Natural killer cell treated with Interleukin-12 subunit alpha and Interleukin-12 subunit beta and Interleukin-15 and Interleukin-18, amount 100 ng/mL, for 72 hours (primary cell): ENCODE measurements around the gene KRT79. TPM values are rescaled to one million over a fixed set of nuclear protein-coding genes. Genes with fewer than 3 reads are reported as not detected.

Source experiments
- ATAC-seq, 2 donors: fragments of 150-1000 bp; cut with Tn5 transposase in 1 of 2; sonication (Bioruptor Pico), chemical (Tn5 transposase) in 1 of 2; 2 replicates each; pipeline ENCODE4 v1.10.0; 2021
- DNase-seq: peaks from one replicate; pipeline ENCODE4 v3.0.0; 2022; ENCODE audit warnings: low spot score
- H3K27ac Mint-ChIP-seq, 2 donors: 1 replicate in 1 of 2; 2 replicates in 1 of 2; pipeline ENCODE4 v1.8.0; 2022; ENCODE audit warnings: mixed read lengths in 2 of 2, mild to moderate bottlenecking in 1 of 2, moderate library complexity in 1 of 2
- H3K27me3 Mint-ChIP-seq, 2 donors: 1 replicate in 1 of 2; 2 replicates in 1 of 2; pipeline ENCODE4 v1.8.0; 2022; ENCODE audit warnings: mixed read lengths in 2 of 2
- H3K36me3 Mint-ChIP-seq: one replicate; pipeline ENCODE4 v1.8.0; 2022; ENCODE audit warnings: mixed read lengths
- H3K4me1 Mint-ChIP-seq, 2 donors: 1 replicate in 1 of 2; 2 replicates in 1 of 2; pipeline ENCODE4 v1.8.0; 2022; ENCODE audit warnings: low read depth in 2 of 2, mixed read lengths in 2 of 2, mild to moderate bottlenecking in 1 of 2
- H3K4me3 Mint-ChIP-seq: one replicate; pipeline ENCODE4 v1.8.0; 2022; ENCODE audit warnings: mixed read lengths
- H3K9me3 Mint-ChIP-seq: 2 replicates; pipeline ENCODE4 v1.8.0; 2022; ENCODE audit warnings: mixed read lengths
- total RNA-seq, 2 donors: library from RNA; stranded (reverse); gene quantifications; one replicate each; pipeline ENCODE4 v1.2.3, GENCODE V29; 2022

The KRT79 gene
- total RNA-seq, 2 donors from 2014 or later: not detected

- Mint-ChIP-seq H3K4me1 (peaks cover 3 to 12% of the 10 kb centered on the region in 2 donors), H3K9me3 (no peaks in the 10 kb centered on the region), H3K36me3 (no peaks in the 10 kb centered on the region), H3K4me3 (no peak overlapping the region), H3K27ac (no peak overlapping the region), H3K27me3 (peaks cover 31 to 46% of the 10 kb centered on the region in 2 donors)
- no peak for ATAC-seq
- DNase-seq: no peak
Observed at GRCh38 chr12:52784909-52785308, 49.2 kb downstream of the KRT79 start.

GRCh38 chr12:52783563-52784316 lies 50.4 kb downstream of the KRT79 start:
- Mint-ChIP-seq H3K27ac (no peak overlapping the region), H3K36me3 (no peaks in the 10 kb centered on the region), H3K4me3 (no peak overlapping the region), H3K9me3 (no peaks in the 10 kb centered on the region), H3K4me1 (peaks cover 3% of the 10 kb centered on the region in 2 donors), H3K27me3 (peaks cover 22 to 38% of the 10 kb centered on the region in 2 donors)
- DNase-seq: no peak
- ATAC-seq: no peak

- Mint-ChIP-seq H3K27me3 (peaks cover 15 to 26% of the 10 kb centered on the region in 2 donors), H3K9me3 (no peaks in the 10 kb centered on the region), H3K27ac (no peak overlapping the region), H3K4me3 (no peak overlapping the region), H3K4me1 (peaks cover 0 to 3% of the 10 kb centered on the region in 2 donors), H3K36me3 (no peaks in the 10 kb centered on the region)
- DNase-seq: no peak
- ATAC-seq: no peak
Observed at GRCh38 chr12:52782502-52782901, 51.6 kb downstream of the KRT79 start.

GRCh38 chr12:52781399-52782082 lies 52.6 kb downstream of the KRT79 start:
- Mint-ChIP-seq H3K4me3 (no peak overlapping the region), H3K27ac (no peak overlapping the region), H3K36me3 (no peaks in the 10 kb centered on the region), H3K9me3 (no peaks in the 10 kb centered on the region), H3K27me3 (peaks cover 15 to 26% of the 10 kb centered on the region in 2 donors), H3K4me1 (peaks cover 0 to 3% of the 10 kb centered on the region in 2 donors)
- ATAC-seq (no peak), DNase-seq (no peak)

- peaks cover 0 to 3% of the 10 kb centered on the region in 2 donors for H3K4me1 Mint-ChIP-seq
- no peaks in the 10 kb centered on the region for H3K9me3 Mint-ChIP-seq
- peaks cover 10 to 16% of the 10 kb centered on the region in 2 donors for H3K27me3 Mint-ChIP-seq
- no peak for ATAC-seq
- H3K27ac Mint-ChIP-seq: no peak overlapping the region
- no peak for DNase-seq
- no peaks in the 10 kb centered on the region for H3K36me3 Mint-ChIP-seq
- no peak overlapping the region for H3K4me3 Mint-ChIP-seq
Observed at GRCh38 chr12:52779914-52780313, 54.2 kb downstream of the KRT79 start.

- no peak overlapping the region for H3K27ac Mint-ChIP-seq
- DNase-seq: no peak
- H3K4me1 Mint-ChIP-seq: peaks cover 0 to 1% of the 10 kb centered on the region in 2 donors
- H3K36me3 Mint-ChIP-seq: no peaks in the 10 kb centered on the region
- H3K4me3 Mint-ChIP-seq: no peak overlapping the region
- no peaks in the 10 kb centered on the region for H3K9me3 Mint-ChIP-seq
- ATAC-seq: no peak
- H3K27me3 Mint-ChIP-seq: peaks cover 7% of the 10 kb centered on the region in 2 donors
Observed at GRCh38 chr12:52778833-52779232, 55.3 kb downstream of the KRT79 start.

GRCh38 chr12:52777566-52777965 lies 56.5 kb downstream of the KRT79 start:
- no peaks in the 10 kb centered on the region for H3K36me3 Mint-ChIP-seq
- H3K4me3 Mint-ChIP-seq: no peak overlapping the region
- no peak overlapping the region for H3K27ac Mint-ChIP-seq
- peaks cover 6 to 7% of the 10 kb centered on the region in 2 donors for H3K27me3 Mint-ChIP-seq
- H3K9me3 Mint-ChIP-seq: no peaks in the 10 kb centered on the region
- H3K4me1 Mint-ChIP-seq: no peaks in the 10 kb centered on the region
- DNase-seq (no peak), ATAC-seq (no peak)

GRCh38 chr12:52776913-52777395 lies 57.2 kb downstream of the KRT79 start, which contains the start of gene KRT76:
Gene KRT76, minus strand, starts transcription at chr12:52777345. Its CDS starts 54 bp downstream, at chr12:52777291.
- Mint-ChIP-seq H3K36me3 (no peaks in the 10 kb centered on the region), H3K9me3 (no peaks in the 10 kb centered on the region), H3K4me1 (no peaks in the 10 kb centered on the region), H3K4me3 (no peak within 1 kb of the TSS), H3K27me3 (peaks cover 6 to 7% of the 10 kb centered on the region in 2 donors), H3K27ac (peak within 1 kb of the TSS in 1 of 2 donors; percentile 19)
- no peak for DNase-seq
- ATAC-seq: no peak

- Mint-ChIP-seq H3K27me3 (peaks cover 6 to 7% of the 10 kb centered on the region in 2 donors), H3K4me3 (no peak overlapping the region), H3K36me3 (no peaks in the 10 kb centered on the region), H3K4me1 (no peaks in the 10 kb centered on the region), H3K27ac (peak overlapping the region in 1 of 2 donors; percentile 19), H3K9me3 (no peaks in the 10 kb centered on the region)
- ATAC-seq (no peak), DNase-seq (no peak)
Observed at GRCh38 chr12:52776435-52776834, 57.7 kb downstream of the KRT79 start.

GRCh38 chr12:52774629-52775250 lies 59.4 kb downstream of the KRT79 start:
- H3K4me1 Mint-ChIP-seq: peaks cover 0 to 3% of the 10 kb centered on the region in 2 donors
- no peak overlapping the region for H3K4me3 Mint-ChIP-seq
- H3K36me3 Mint-ChIP-seq: no peaks in the 10 kb centered on the region
- ATAC-seq (no peak), DNase-seq (no peak)
- peaks cover 7 to 8% of the 10 kb centered on the region in 2 donors for H3K27me3 Mint-ChIP-seq
- no peaks in the 10 kb centered on the region for H3K9me3 Mint-ChIP-seq
- no peak overlapping the region for H3K27ac Mint-ChIP-seq

- ATAC-seq (no peak), DNase-seq (no peak)
- Mint-ChIP-seq H3K27me3 (peaks cover 6 to 7% of the 10 kb centered on the region in 2 donors), H3K9me3 (no peaks in the 10 kb centered on the region), H3K4me3 (no peak overlapping the region), H3K27ac (no peak overlapping the region), H3K4me1 (peaks cover 0 to 3% of the 10 kb centered on the region in 2 donors), H3K36me3 (no peaks in the 10 kb centered on the region)
Observed at GRCh38 chr12:52772772-52773171, 61.3 kb downstream of the KRT79 start.

GRCh38 chr12:52772188-52772587 lies 61.9 kb downstream of the KRT79 start:
- Mint-ChIP-seq H3K27me3 (peaks cover 6 to 7% of the 10 kb centered on the region in 2 donors), H3K36me3 (no peaks in the 10 kb centered on the region), H3K4me1 (peaks cover 0 to 3% of the 10 kb centered on the region in 2 donors), H3K9me3 (no peaks in the 10 kb centered on the region), H3K27ac (no peak overlapping the region), H3K4me3 (no peak overlapping the region)
- no peak for ATAC-seq
- DNase-seq: no peak

GRCh38 chr12:52771505-52771904 lies 62.6 kb downstream of the KRT79 start:
- H3K4me1 Mint-ChIP-seq: peaks cover 0 to 3% of the 10 kb centered on the region in 2 donors
- no peak for ATAC-seq
- H3K36me3 Mint-ChIP-seq: no peaks in the 10 kb centered on the region
- DNase-seq: no peak
- no peak overlapping the region for H3K27ac Mint-ChIP-seq
- H3K27me3 Mint-ChIP-seq: peaks cover 6 to 7% of the 10 kb centered on the region in 2 donors
- no peak overlapping the region for H3K4me3 Mint-ChIP-seq
- H3K9me3 Mint-ChIP-seq: no peaks in the 10 kb centered on the region
